Measurements from ENCODE around the gene MEX3A. TPM values are rescaled to one million over a fixed set of nuclear protein-coding genes. Genes with fewer than 3 reads are reported as not detected.

MEX3A gene
- total and polyA plus RNA-seq, 2 of the 8 experiments (the other 6 are each of a cell fraction or from before 2014, with no cell fraction given), result 34.1 to 52.4 TPM

GRCh38 chr1:156064615-156065014 is 17.6 kb downstream of the MEX3A start:
- no peak overlapping the region for H3K4me2 ChIP-seq (ENCODE audit: insufficient read depth in 1 of 2, low read depth in 2 of 2, low read length in 2 of 2)
- H3K23ac ChIP-seq (ENCODE audit: insufficient read length), result no peak overlapping the region
- H3K56ac ChIP-seq (replicated peaks; ENCODE audit: insufficient read length, low read depth, low read length), result no peak overlapping the region
- peaks cover 3 to 12% of the 10 kb centered on the region in 2 experiments for H4K20me1 ChIP-seq (replicated peaks in 1 of 2; ENCODE audit: control insufficient read depth in 1 of 2, insufficient read depth in 2 of 2, low read length in 2 of 2)
- H2BK15ac ChIP-seq (ENCODE audit: low read length), result no peak overlapping the region
- no peak overlapping the region for H2BK120ac ChIP-seq (replicated peaks; ENCODE audit: low read depth, low read length)
- H3K4me3 ChIP-seq (ENCODE audit: extremely low read depth in 1 of 4, insufficient read depth in 2 of 4, low read depth in 3 of 4, low read length in 4 of 4), result no peak overlapping the region
- no peak overlapping the region for H2BK20ac ChIP-seq (ENCODE audit: low read length)
- H2BK5ac ChIP-seq (ENCODE audit: low read depth, low read length), result no peak overlapping the region
- H3K4ac ChIP-seq (replicated peaks; ENCODE audit: insufficient read length, low read depth, low read length), result no peak overlapping the region
- ChIA-PET POLR2A (ENCODE audit: partially characterized antibody) (interaction anchor here (0.7 to 7.3 kb wide), 8 partner anchors 11 to 133 kb away, joined by 3 to 37 read pairs (median 6); partner anchors contain the start of genes ARHGEF2, LAMTOR2, MEX3A and UBQLN4), CTCF (ENCODE audit: partially characterized antibody) (interaction anchor here (0.7 to 10.0 kb wide), 21 partner anchors 8 to 126 kb away, joined by 3 to 139 read pairs (median 9); partner anchors contain the start of genes ARHGEF2, LAMTOR2 and UBQLN4)
- H2AK5ac ChIP-seq (ENCODE audit: low read depth, low read length), result no peak overlapping the region
- peaks cover 6% of the 10 kb centered on the region for H3K23me2 ChIP-seq (ENCODE audit: low read depth, low read length)
- no peak overlapping the region for H4K8ac ChIP-seq (ENCODE audit: extremely low read depth, insufficient read depth, low read length)
- H3K9ac ChIP-seq (replicated peaks in 1 of 4; ENCODE audit: extremely low read depth in 1 of 4, low read depth in 3 of 4, low read length in 3 of 4), result no peak overlapping the region
- H3K79me1 ChIP-seq (ENCODE audit: low read depth, low read length), result no peaks in the 10 kb centered on the region
- no peak overlapping the region for H2BK12ac ChIP-seq (ENCODE audit: low read depth, low read length)
- H3K27ac ChIP-seq (ENCODE audit: low read depth, low read length), result no peak overlapping the region
- peaks cover 0 to 20% (median 11%) of the 10 kb centered on the region in 4 experiments; a peak in 6 of 7 replicates for H3K4me1 ChIP-seq (replicated peaks in 1 of 4; ENCODE audit: control insufficient read depth in 3 of 4, insufficient read depth in 4 of 4, low read length in 3 of 4)
- H3K18ac ChIP-seq (ENCODE audit: extremely low read depth, low read length), result no peak overlapping the region
- WGBS, 2 experiments (ENCODE audit: extremely low coverage in 1 of 2, insufficient coverage in 1 of 2, insufficient read length in 1 of 2, insufficient replicate concordance in 2 of 2, low coverage in 1 of 2, low lambda C conversion rate in 2 of 2, missing lambda C conversion rate in 1 of 2), result 90% methylated on average over 2 of the region's 2 CpGs; no CpG with 5 or more reads in 1 of the 2 experiments
- H4K91ac ChIP-seq (replicated peaks; ENCODE audit: insufficient read length, low read length), result no peak overlapping the region
- no peak for FAIRE-seq
- no peaks in the 10 kb centered on the region for H3K27me3 ChIP-seq (replicated peaks in 1 of 4; ENCODE audit: control insufficient read depth in 3 of 4, extremely low read depth in 1 of 4, insufficient read depth in 3 of 4, low read length in 3 of 4)
- peaks cover 0 to 4% of the 10 kb centered on the region in 2 experiments; a peak in 1 of 4 replicates for H3K79me2 ChIP-seq (ENCODE audit: control insufficient read depth in 1 of 2, insufficient read depth in 2 of 2, low read length in 2 of 2)
- H4K5ac ChIP-seq (ENCODE audit: insufficient read length, low read depth, low read length), result no peak overlapping the region
- no peak for DNase-seq (ENCODE audit: low read depth in 1 of 2, low spot score in 2 of 2)
- no peak overlapping the region for H3K14ac ChIP-seq (ENCODE audit: insufficient read length)
- no peak overlapping the region for H2AFZ ChIP-seq (ENCODE audit: low read length)
- 0 out of 8 replicates have a peak, but pooled peaks cover 0 to 2% (median 0%) of the 10 kb centered on the region in 4 experiments for H3K36me3 ChIP-seq (ENCODE audit: control insufficient read depth in 2 of 4, insufficient read depth in 4 of 4, low read length in 3 of 4)
- no peaks in the 10 kb centered on the region for H3K9me3 ChIP-seq (ENCODE audit: insufficient read depth in 2 of 2, low read depth in 1 of 2, low read length in 1 of 2)
- TF ChIP-seq TAF7 (optimal IDR thresholded peaks at IDR 0.05; ENCODE audit: borderline replicate concordance, low read depth, low read length) (no peak), FOSL1 (IDR thresholded peaks at IDR 0.05; ENCODE audit: insufficient read depth, low read depth, low read length) (no peak), CEBPB (IDR thresholded peaks at IDR 0.05; ENCODE audit: low read depth, low read length) (no peak), SAP30 (IDR thresholded peaks at IDR 0.05; ENCODE audit: insufficient read depth, insufficient replicate concordance, low read length) (no peak), MAX (IDR thresholded peaks at IDR 0.05) (no peak), GABPA (IDR thresholded peaks at IDR 0.05; ENCODE audit: borderline replicate concordance, insufficient read depth, low read length) (no peak), POLR2AphosphoS5 (IDR thresholded peaks at IDR 0.05; ENCODE audit: low read depth, low read length) (no peak), SP2 (IDR thresholded peaks at IDR 0.05; ENCODE audit: low read length) (no peak), SIN3A (conservative IDR thresholded peaks at IDR 0.05 in 1 of 2, IDR thresholded peaks at IDR 0.05 in 1 of 2; ENCODE audit: low read depth in 1 of 2, low read length in 2 of 2) (no peak), CHD2 (IDR thresholded peaks at IDR 0.05; ENCODE audit: low read length) (no peak), SUZ12 (IDR thresholded peaks at IDR 0.05; ENCODE audit: low read length) (no peak), SP1 (IDR thresholded peaks at IDR 0.05; ENCODE audit: low read depth, low read length) (no peak), TBP (IDR thresholded peaks at IDR 0.05; ENCODE audit: low read depth, low read length) (no peak), EGR1 (IDR thresholded peaks at IDR 0.05; ENCODE audit: borderline replicate concordance, low read depth, low read length) (no peak)

Measured in H1 (cell line).